K562 (cell line): Measurements from ENCODE around the gene PSRC1. TPM values are rescaled to one million over a fixed set of nuclear protein-coding genes. Genes with fewer than 3 reads are reported as not detected.

Experiments
- FOXK1 ChIP-seq: sonication (generic); formaldehyde crosslinking; IDR thresholded peaks from 2 replicates; pipeline ENCODE4 v1.8.0; 2022; ENCODE audit warnings: missing genetic modification reagents, mild to moderate bottlenecking, borderline replicate concordance
- FOXK2 ChIP-seq, 2 experiments: fragments of 450-650 bp; IDR thresholded peaks in 1 of 2; conservative IDR thresholded peaks in 1 of 2; 2 replicates each; pipeline ENCODE4 v1.6.1; 2016; ENCODE audit warnings: low read depth in 2 of 2, mild to moderate bottlenecking in 1 of 2
- L3MBTL2 ChIP-seq: fragments of 450-650 bp; IDR thresholded peaks from 2 replicates; pipeline ENCODE4 v1.6.1; 2016; ENCODE audit warnings: mild to moderate bottlenecking, moderate library complexity
- MLLT1 ChIP-seq, 2 experiments: fragments of 450-650 bp; IDR thresholded peaks; 2 replicates each; pipeline ENCODE4 v1.6.1; 2016
- POU5F1 ChIP-seq: fragments of 150-350 bp; IDR thresholded peaks from 2 replicates; pipeline ENCODE4 v1.6.1; 2014; ENCODE audit warnings: borderline replicate concordance, low read length, low read depth, mild to moderate bottlenecking; ENCODE audit not compliant: partially characterized antibody
- RBM25 ChIP-seq: fragments of 200-400 bp; formaldehyde crosslinking; IDR thresholded peaks from 2 replicates; pipeline ENCODE4 v1.6.1; 2018; ENCODE audit warnings: low read length, low read depth, moderate library complexity; ENCODE audit not compliant: severe bottlenecking
- RBM34 ChIP-seq: fragments of 200-400 bp; formaldehyde crosslinking; IDR thresholded peaks from 2 replicates; pipeline ENCODE4 v1.6.1; 2018; ENCODE audit warnings: low read length, borderline replicate concordance; ENCODE audit not compliant: insufficient read depth
- RCOR1 ChIP-seq, 2 experiments: IDR thresholded peaks; 2 replicates each; pipeline ENCODE4 v1.6.1; 2012; ENCODE audit warnings: low read depth in 2 of 2, low read length in 2 of 2, borderline replicate concordance in 1 of 2, improper control_type of control experiment in 1 of 2
- REST ChIP-seq, 2 experiments: fragments of 450-650 bp; formaldehyde crosslinking in 1 of 2; IDR thresholded peaks; 2 replicates each; pipeline versions ENCODE4 v1.4.0 to v1.6.1; 2014 to 2020; ENCODE audit warnings: mild to moderate bottlenecking in 2 of 2, borderline replicate concordance in 1 of 2, low read depth in 1 of 2
- SMAD2 ChIP-seq: fragments of 150-350 bp; IDR thresholded peaks from 2 replicates; pipeline ENCODE4 v1.6.1; 2014; ENCODE audit warnings: low read depth, mild to moderate bottlenecking, low read length
- SMARCB1 ChIP-seq: IDR thresholded peaks from 2 replicates; pipeline ENCODE4 v1.6.1; 2011; ENCODE audit warnings: improper control_type of control experiment, low read depth; ENCODE audit not compliant: insufficient read length
- STAT5B ChIP-seq: fragments of 250-450 bp; sonication (Bioruptor Pico); IDR thresholded peaks from 2 replicates; pipeline ENCODE4 v1.8.0; 2021; ENCODE audit warnings: mild to moderate bottlenecking, inconsistent platforms
- THAP7 ChIP-seq: fragments of 250-450 bp; sonication (Bioruptor Pico); IDR thresholded peaks from 2 replicates; pipeline ENCODE4 v1.5.0; 2021
- polyA plus RNA-seq, 8 experiments: library from polyadenylated mRNA; depleted of rRNA in 4 of 8; stranded (reverse) in 5 of 8; unstranded in 3 of 8; fragments of >200 nt; fragmentation: Nextera tagmentation in 2 of 8; fragmentation: Illumina TruSeq in 1 of 8; extraction: Ambion mirVana in 2 of 8; extraction: Trizol in 1 of 8; gene quantifications; 2 replicates each; pipeline versions ENCODE4 v1.2.1 to v1.2.3, GENCODE V29; 2011 to 2014; ENCODE audit warnings: inconsistent platforms in 1 of 8, missing spikeins in 1 of 8
- total RNA-seq, 7 experiments: library from RNA; depleted of rRNA in 6 of 7; stranded (reverse); fragments of >200 nt in 6 of 7; fragmentation: Illumina TruSeq in 2 of 7; extraction: Trizol in 2 of 7; gene quantifications; 2 replicates each; pipeline versions ENCODE4 v1.2.1 to v1.2.3, GENCODE V29; 2011 to 2021; ENCODE audit warnings: low replicate concordance in 1 of 7
- TF ChIP-seq, protein P1 (sequence below): fragments of 250-450 bp; sonication (Bioruptor Pico); IDR thresholded peaks from 2 replicates; pipeline ENCODE4 v1.4.0; 2020; ENCODE audit warnings: mild to moderate bottlenecking, moderate library complexity

The PSRC1 gene
- total and polyA plus RNA-seq, 9 of the 15 experiments (the other 6 are each of a cell fraction or from before 2014, with no cell fraction given), result 6.5 to 65.2 (median 39.3) TPM

GRCh38 chr1:109253803-109254620 is 28.9 kb downstream of the PSRC1 start (continued):
- TF ChIP-seq RCOR1 (IDR thresholded peaks at IDR 0.05; ENCODE audit: borderline replicate concordance in 1 of 2, low read depth in 2 of 2, low read length in 2 of 2), result no peak; a peak in 1 of 4 replicates
- TF ChIP-seq, protein P1, sequence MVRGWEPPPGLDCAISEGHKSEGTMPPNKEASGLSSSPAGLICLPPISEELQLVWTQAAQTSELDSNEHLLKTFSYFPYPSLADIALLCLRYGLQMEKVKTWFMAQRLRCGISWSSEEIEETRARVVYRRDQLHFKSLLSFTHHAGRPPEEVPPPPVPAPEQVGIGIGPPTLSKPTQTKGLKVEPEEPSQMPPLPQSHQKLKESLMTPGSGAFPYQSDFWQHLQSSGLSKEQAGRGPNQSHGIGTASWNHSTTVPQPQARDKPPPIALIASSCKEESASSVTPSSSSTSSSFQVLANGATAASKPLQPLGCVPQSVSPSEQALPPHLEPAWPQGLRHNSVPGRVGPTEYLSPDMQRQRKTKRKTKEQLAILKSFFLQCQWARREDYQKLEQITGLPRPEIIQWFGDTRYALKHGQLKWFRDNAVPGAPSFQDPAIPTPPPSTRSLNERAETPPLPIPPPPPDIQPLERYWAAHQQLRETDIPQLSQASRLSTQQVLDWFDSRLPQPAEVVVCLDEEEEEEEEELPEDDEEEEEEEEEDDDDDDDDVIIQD (CRISPR knock-in tag), result no peak
- no peak for TF ChIP-seq REST (IDR thresholded peaks at IDR 0.05; ENCODE audit: borderline replicate concordance)
- TF ChIP-seq REST (CRISPR knock-in tag; IDR thresholded peaks at IDR 0.05; ENCODE audit: low read depth), result no peak
- no peak for TF ChIP-seq MLLT1 (IDR thresholded peaks at IDR 0.05)
- no peak for TF ChIP-seq POU5F1
- no peak for TF ChIP-seq SMAD2
- no peak for TF ChIP-seq RBM25
- no peak for TF ChIP-seq FOXK1 (CRISPR knock-in tag)
- no peak for TF ChIP-seq STAT5B (CRISPR knock-in tag)
- no peak for TF ChIP-seq SMARCB1
- no peak; the same call in 1 of the 2 replicates for TF ChIP-seq L3MBTL2
- no peak for TF ChIP-seq THAP7
- TF ChIP-seq FOXK2 (conservative IDR thresholded peaks at IDR 0.05 in 1 of 2, IDR thresholded peaks at IDR 0.05 in 1 of 2; ENCODE audit: low read depth in 2 of 2), result no peak
- no peak for TF ChIP-seq RBM34
